ENCODE measurements around the gene GBF1. TPM values are rescaled to one million over a fixed set of nuclear protein-coding genes. Genes with fewer than 3 reads are reported as not detected.
A peak's percentile ranks its signal among the peaks of the same experiment; 100 is the strongest.

Gene GBF1
- total RNA-seq, 2 donors from 2014 or later, result 32.1 to 44.2 TPM

DNA sequence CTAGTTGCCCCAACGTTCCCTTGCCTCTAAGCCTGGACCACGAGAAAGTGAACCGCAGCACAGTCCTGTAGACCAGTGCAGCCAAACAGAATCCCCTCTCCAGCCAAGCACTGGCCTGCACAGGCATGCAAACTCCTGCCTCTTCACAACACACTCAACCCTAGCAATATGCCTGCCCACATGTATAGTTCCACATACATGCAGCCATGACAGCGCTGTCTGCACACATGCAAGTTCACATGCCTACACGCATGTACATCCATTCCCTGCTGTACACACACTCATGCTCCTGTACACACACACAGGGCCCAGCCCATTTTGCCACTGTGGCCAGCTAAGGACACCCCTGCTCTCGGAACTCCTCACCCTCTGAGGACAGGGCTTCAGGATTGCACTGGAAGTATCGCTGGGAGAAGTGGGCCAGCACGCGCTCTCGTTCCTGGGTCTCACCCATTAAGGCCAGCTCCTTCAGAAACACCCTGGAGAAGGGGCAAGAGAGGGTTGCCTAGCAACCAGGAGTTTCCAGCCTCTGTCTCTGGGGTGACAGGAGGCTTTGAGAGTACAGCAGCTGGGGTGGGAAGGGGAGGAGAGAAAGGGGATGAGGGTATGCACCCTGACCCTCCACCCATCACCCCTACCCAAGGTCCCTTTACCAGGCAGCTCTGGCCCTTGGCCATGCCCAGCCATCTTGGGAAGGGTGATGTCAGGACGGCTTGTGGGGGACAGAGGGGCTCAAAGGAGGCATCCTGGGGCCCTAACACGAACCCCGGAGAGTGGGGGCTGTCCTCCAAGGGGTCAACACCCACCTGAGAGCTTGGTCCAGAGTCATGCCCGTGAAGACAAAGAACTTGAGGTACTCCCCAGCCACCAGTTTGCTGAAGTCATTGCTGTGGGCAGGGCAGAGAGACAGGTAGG, 166.3 kb downstream of the GBF1 start:
- no peak for ATAC-seq
- no peaks in the 10 kb centered on the region for H3K36me3 Mint-ChIP-seq
- DNase-seq (ENCODE audit: low spot score in 2 of 2), result no peak
- H3K9me3 Mint-ChIP-seq, result no peaks in the 10 kb centered on the region
- no peak overlapping the region for H3K27ac Mint-ChIP-seq

DNA sequence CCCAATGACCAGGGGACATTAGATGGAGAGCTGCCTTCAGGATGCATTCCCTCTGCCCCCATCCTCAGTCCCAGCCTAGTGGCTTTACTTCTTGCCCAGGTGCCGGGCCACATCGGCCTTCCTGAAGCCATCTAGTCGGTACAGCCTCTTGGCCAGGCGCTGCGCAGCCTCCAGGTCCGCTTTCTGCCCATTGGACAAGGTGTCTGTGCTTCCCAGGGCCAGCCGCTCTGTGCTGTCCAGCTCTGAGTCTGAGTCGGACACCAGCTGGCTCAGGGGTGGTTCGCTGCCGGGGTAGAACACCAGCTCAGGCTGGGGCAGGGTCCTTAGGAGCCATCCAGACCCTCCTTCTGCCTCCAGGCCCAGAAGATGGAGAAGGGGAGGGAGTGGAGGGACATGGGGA, 167.0 kb downstream of the GBF1 start:
- H3K9me3 Mint-ChIP-seq, result no peaks in the 10 kb centered on the region

DNA sequence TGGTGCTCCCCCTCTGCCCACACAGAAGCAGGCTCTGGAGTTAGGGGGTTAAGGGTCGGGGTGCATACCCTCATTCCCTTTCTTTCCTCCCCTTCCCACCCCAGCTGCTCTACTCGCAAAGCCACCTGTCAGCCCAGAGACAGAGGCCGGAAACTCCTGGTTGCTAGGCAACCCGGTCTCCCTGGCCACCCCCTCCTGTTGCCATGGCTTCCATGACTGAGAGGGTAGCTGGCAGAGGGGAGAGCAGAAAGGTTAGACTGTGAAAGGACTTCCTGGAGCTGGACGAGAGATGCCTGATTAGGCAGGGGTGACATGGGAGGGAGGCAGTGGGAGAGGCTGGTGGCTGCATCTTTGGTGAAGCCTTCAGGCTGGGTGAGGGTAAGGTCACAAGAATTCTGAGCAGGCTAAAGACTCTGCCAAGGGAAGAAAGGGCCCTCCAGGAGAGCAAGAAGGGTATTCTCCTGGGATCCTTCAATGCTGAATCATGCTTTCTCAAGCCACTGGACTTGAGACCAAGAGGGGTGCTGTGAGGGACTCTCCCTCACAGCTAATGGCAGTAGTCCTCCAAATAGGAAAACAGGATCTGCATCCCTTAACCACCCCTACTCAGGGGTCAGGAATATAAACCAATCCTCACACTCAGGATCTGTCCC, 167.8 kb downstream of the GBF1 start:
- H3K27ac Mint-ChIP-seq, result peak overlapping the region in 1 of 2 donors; percentile 60
- H3K9me3 Mint-ChIP-seq, result no peaks in the 10 kb centered on the region
- ATAC-seq (peak in 1 of 2 donors; percentile 19), DNase-seq (ENCODE audit: low spot score in 2 of 2) (no peak)
- H3K36me3 Mint-ChIP-seq, result no peaks in the 10 kb centered on the region

More for the DNA sequence above, 167.0 kb downstream of the GBF1 start:
- H3K36me3 Mint-ChIP-seq, result no peaks in the 10 kb centered on the region
- no peak for DNase-seq (ENCODE audit: low spot score in 2 of 2)
- peak overlapping the region in 1 of 2 donors; percentile 60 for H3K27ac Mint-ChIP-seq
- ATAC-seq, result no peak

GRCh38 chr10:102413806-102414561, 168.7 kb downstream of the GBF1 start:
- Mint-ChIP-seq H3K9me3 (no peaks in the 10 kb centered on the region), H3K36me3 (no peaks in the 10 kb centered on the region), H3K27ac (no peak overlapping the region)
- no peak for ATAC-seq
- DNase-seq (ENCODE audit: low spot score in 2 of 2), result no peak

DNA sequence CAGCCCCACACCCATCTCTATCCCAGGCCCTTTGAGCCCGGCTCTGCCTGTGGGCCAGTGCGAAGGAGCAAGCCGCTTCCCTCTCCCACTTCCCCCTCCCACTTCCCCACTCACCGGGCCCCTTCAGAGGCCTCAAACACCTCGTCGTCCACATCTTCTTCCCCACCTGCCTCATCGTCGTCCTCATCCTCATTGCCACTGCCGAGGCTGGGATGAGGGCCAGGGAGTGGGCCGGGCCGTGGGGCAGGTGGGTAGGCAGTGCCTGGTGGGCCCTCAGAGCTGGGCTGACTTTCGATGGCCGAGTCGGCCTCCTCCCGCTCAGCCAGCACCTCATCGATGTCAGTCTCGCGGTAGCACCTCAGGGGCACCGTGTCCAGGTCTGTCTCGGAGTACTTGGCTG, 169.4 kb downstream of the GBF1 start:
- no peak overlapping the region for H3K27ac Mint-ChIP-seq
- DNase-seq (ENCODE audit: low spot score in 2 of 2) (no peak), ATAC-seq (no peak)
- H3K36me3 Mint-ChIP-seq, result no peaks in the 10 kb centered on the region
- no peaks in the 10 kb centered on the region for H3K9me3 Mint-ChIP-seq

DNA sequence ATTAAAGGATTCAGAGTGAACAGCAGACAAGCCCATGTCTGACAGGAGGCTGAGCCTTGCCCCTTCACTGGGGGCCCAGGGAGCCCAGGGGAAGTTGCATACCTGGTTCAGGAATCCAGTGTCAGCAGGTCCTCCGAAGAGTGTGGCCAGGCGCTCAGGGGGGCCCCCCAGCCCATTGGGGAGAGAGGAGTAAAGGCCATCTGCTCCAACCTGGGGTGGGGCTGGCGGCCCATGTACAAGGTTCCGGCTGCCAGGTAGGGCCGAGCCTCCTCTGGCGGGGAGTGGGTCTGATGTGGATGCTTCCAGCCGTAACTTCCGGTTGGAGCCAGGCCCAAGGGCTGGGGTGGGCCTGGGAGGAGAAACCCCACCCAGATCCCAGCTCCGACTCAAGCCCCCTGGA, 171.0 kb downstream of the GBF1 start:
- no peaks in the 10 kb centered on the region for H3K36me3 Mint-ChIP-seq
- ATAC-seq (no peak), DNase-seq (ENCODE audit: low spot score in 2 of 2) (no peak)
- H3K9me3 Mint-ChIP-seq, result no peaks in the 10 kb centered on the region
- H3K27ac Mint-ChIP-seq, result no peak overlapping the region

DNA sequence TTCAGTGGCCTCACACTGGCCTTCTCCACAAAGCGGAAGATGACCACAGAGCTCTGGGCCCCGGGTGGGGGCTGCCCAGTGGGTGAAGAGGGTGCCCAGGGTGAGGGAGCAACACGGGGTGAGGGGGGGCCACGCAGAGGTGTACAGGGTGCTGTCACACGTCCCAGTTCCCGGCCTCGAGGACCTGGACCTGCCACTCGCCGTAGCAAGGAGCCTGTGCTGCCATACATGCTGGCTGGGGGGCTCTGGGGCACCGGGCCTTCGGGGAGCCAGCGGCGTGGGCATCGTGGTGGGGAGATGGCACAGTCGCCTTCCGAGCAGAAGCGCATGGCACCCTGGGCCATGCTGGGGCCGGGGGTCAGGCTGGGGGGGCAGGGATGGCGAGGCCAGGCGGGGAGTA, 171.4 kb downstream of the GBF1 start:
- no peaks in the 10 kb centered on the region for H3K36me3 Mint-ChIP-seq
- no peaks in the 10 kb centered on the region for H3K9me3 Mint-ChIP-seq
- ATAC-seq (no peak), DNase-seq (ENCODE audit: low spot score in 2 of 2) (no peak)
- H3K27ac Mint-ChIP-seq, result no peak overlapping the region

GRCh38 chr10:102418622-102419268, 173.4 kb downstream of the GBF1 start, which contains the start of gene PSD:
PSD (minus strand) TSS chr10:102418785; CDS start chr10:102417038, 1,747 bp downstream.
- ATAC-seq (no peak), DNase-seq (ENCODE audit: low spot score in 2 of 2) (no peak)
- H3K27ac Mint-ChIP-seq, result peak within 1 kb of the TSS; percentile 73 to 89
- H3K9me3 Mint-ChIP-seq, result no peaks in the 10 kb centered on the region
- H3K36me3 Mint-ChIP-seq, result no peaks in the 10 kb centered on the region

- ATAC-seq, result peak in 1 of 2 donors; percentile 2
- Mint-ChIP-seq H3K27ac (peak overlapping the region; percentile 73 to 89), H3K36me3 (no peaks in the 10 kb centered on the region)
Measured at GRCh38 chr10:102419269-102420180, 174.2 kb downstream of the GBF1 start.

DNA sequence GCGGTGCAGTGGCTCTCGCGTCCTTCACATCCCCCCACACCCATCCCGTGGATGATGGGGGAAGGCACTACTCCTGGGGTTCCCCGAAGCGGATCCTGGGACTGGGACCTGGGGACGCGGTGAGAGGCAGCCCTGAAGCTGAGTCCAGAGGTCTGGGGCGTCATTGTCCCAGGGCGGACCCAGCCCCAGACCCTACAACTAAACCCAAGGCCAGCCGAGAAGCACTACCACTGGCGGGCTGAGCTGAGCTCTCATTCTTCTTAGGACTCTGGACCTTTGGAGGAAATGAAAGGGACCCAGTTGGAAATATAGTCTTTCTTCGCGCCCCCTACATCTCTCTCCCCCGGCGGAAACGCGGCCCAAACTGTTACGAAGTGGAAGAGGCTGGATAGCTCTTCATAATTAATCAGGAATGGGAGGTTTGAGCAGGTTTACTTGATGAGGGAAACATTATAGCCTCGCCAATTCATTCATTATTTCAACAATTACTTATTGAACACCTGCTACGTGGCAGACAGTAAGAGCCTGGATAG, 174.9 kb downstream of the GBF1 start:
- Mint-ChIP-seq H3K36me3 (no peaks in the 10 kb centered on the region), H3K9me3 (no peaks in the 10 kb centered on the region), H3K27ac (peak overlapping the region; percentile 73 to 94)
- DNase-seq (ENCODE audit: low spot score in 2 of 2), result peak in 1 of 2 donors; percentile 59
- ATAC-seq, result peak in 1 of 2 donors; percentile 0

More at GRCh38 chr10:102419269-102420180, 174.2 kb downstream of the GBF1 start:
- H3K9me3 Mint-ChIP-seq, result no peaks in the 10 kb centered on the region
- peak; percentile 77 to 83 for DNase-seq (ENCODE audit: low spot score in 2 of 2)

GRCh38 chr10:102420714-102421506, 175.6 kb downstream of the GBF1 start, which contains the start of gene FBXL15:
FBXL15 (plus strand) TSS chr10:102420836; CDS start chr10:102421130, 294 bp downstream.
- peak within 1 kb of the TSS; percentile 73 to 94 for H3K27ac Mint-ChIP-seq
- DNase-seq (ENCODE audit: low spot score in 2 of 2), result peak; percentile 95 to 98
- no peaks in the 10 kb centered on the region for H3K36me3 Mint-ChIP-seq
- no peaks in the 10 kb centered on the region for H3K9me3 Mint-ChIP-seq
- ATAC-seq, result peak; percentile 74 to 78

GRCh38 chr10:102421507-102421756, 176.1 kb downstream of the GBF1 start:
- Mint-ChIP-seq H3K27ac (peak overlapping the region in 1 of 2 donors; percentile 73), H3K9me3 (no peaks in the 10 kb centered on the region), H3K36me3 (no peaks in the 10 kb centered on the region)
- ATAC-seq, result no peak
- DNase-seq (ENCODE audit: low spot score in 2 of 2), result no peak

GRCh38 chr10:102421757-102422512, 176.6 kb downstream of the GBF1 start:
- DNase-seq (ENCODE audit: low spot score in 2 of 2), result peak; percentile 49 to 70
- no peaks in the 10 kb centered on the region for H3K9me3 Mint-ChIP-seq
- peak overlapping the region; percentile 55 to 73 for H3K27ac Mint-ChIP-seq
- no peaks in the 10 kb centered on the region for H3K36me3 Mint-ChIP-seq
- ATAC-seq, result peak; percentile 9 to 51

DNA sequence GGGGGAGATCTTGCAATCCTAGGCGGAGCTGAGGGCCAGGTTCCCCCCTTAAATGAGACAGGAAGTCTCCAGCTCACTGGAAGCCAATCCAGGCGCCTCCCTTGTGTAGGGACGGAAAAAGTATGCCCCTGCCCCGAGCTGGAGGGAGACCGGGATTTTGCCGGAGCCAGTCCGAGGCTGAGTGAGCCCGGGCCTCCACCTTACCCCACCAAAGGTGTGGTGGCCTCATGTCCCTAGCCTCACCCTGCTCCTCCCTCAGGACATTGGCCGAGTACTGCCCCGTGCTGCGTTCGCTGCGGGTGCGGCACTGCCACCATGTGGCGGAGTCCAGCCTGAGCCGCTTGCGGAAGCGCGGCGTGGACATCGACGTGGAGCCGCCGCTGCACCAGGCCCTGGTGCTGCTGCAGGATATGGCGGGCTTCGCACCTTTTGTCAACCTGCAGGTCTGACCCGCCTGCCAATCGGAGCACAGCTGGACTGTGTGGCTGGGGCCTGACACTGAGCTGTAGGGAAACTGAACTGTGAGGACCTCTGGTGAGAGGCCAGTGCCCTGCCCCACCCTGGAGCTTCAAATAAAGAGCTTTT, 177.3 kb downstream of the GBF1 start:
- Mint-ChIP-seq H3K9me3 (no peaks in the 10 kb centered on the region), H3K27ac (peak overlapping the region; percentile 55 to 73), H3K36me3 (no peaks in the 10 kb centered on the region)
- ATAC-seq, result peak; percentile 23 to 55
- peak; percentile 72 to 78 for DNase-seq (ENCODE audit: low spot score in 2 of 2)

Measured in activated naive CD4-positive, alpha-beta T cell treated with anti-CD3 and anti-CD28 coated beads, Interleukin-2, amount 50 U/mL, for 72 hours (primary cell).